Stomach (tissue), 4 donors: ENCODE data around the gene HOXB3.

ENCODE experiments used
- CTCF ChIP-seq, 7 experiments: fragments of 450-650 bp in 4 of 7; fragments of 200-600 bp in 3 of 7; sonication (generic) in 3 of 7; IDR thresholded peaks; one replicate each; pipeline ENCODE4 v1.5.1; 2016 to 2019; ENCODE audit warnings: antibody characterized with exemption in 7 of 7, control low read depth in 2 of 7, mild to moderate bottlenecking in 1 of 7
- POLR2A ChIP-seq, 4 donors: fragments of 450-650 bp; IDR thresholded peaks; one replicate each; pipeline ENCODE4 v1.6.1; 2016; ENCODE audit warnings: antibody characterized with exemption in 4 of 4, control low read depth in 2 of 4, mild to moderate bottlenecking in 1 of 4, moderate library complexity in 1 of 4

GRCh38 chr17:48558831-48559121, 31.3 kb downstream of the HOXB3 start:
- TF ChIP-seq CTCF (IDR thresholded peaks at IDR 0.05): no peak
- TF ChIP-seq POLR2A (IDR thresholded peaks at IDR 0.05): no peak
